Smooth muscle cell of the brain vasculature (primary cell): Measurements from ENCODE around the gene CEPT1.

Source experiments
- DNase-seq: peaks from one replicate; pipeline ENCODE4 v3.0.0-alpha.2; 2012; ENCODE audit warnings: low read depth, low spot score

CEPT1 gene

GRCh38 chr1:111227434-111227833 is 87.4 kb downstream of the CEPT1 start, which contains the start of gene CHI3L2:
Gene CHI3L2 (plus strand): TSS chr1:111227713. CDS start chr1:111227730, 17 bp downstream.
- no peak for DNase-seq

DNA sequence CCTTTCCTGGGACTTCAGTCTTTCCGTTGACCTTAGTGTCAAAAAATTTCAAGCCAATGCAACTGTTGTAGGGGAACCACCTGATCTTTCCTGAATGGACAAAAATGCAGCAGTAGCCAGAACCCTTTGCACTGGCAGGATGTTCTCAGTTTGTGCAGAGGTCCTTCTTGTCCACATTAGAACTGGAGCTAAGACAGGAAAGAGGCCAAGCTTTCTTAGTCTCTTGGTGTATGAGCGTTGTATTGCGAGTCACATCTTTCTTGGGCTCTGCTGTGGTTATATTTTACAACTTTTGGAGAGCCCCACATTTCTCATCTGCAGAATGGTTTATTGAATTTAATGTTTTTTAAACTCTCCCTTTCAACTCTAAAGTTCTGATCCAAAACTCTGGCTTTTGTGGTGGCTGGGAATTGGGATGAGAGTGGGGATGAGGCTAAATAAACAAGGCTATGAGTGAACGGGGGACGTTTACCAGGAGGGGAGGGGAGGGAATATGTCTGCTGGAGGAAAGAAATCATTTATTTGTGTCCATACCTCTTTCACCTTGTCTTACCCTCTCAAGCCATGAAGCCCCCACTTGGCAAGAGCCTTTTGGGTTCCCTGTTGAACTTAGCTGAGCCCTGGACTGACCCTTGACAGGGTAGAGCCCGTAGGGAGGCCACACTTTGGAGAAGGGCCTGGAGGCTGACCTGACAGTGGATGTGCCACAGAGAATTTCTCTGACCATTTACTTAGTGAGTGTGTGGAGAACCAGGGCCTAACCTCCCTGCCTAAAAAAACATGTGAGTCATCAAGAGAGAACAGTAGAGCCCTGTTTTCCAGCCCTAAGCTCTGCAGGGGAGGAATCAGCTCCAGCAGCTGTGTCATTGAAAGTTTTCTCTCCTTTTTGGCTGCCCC is 88.1 kb downstream of the CEPT1 start:
- DNase-seq, result peak; percentile 80

GRCh38 chr1:111228748-111229126 is 88.7 kb downstream of the CEPT1 start:
- DNase-seq, result no peak

DNA sequence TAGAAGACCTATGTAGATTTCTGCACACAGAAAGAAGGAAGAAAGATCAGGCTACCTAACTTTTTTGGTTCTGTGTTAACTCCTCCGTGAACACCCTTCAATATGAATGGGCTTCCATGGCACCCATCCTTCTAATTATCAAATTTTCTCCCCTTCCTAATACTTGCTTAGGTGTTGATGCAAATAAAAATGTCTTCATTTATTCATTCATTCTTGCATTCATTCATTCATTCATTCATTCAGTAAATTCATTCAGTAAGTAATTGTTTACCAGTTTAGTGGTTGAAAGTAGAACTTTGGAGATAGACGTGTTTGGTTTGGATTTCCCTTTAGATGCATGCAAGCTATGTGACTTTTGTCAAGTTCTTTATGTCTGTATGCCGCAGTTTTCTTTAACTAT is 92.1 kb downstream of the CEPT1 start:
- no peak for DNase-seq

DNA sequence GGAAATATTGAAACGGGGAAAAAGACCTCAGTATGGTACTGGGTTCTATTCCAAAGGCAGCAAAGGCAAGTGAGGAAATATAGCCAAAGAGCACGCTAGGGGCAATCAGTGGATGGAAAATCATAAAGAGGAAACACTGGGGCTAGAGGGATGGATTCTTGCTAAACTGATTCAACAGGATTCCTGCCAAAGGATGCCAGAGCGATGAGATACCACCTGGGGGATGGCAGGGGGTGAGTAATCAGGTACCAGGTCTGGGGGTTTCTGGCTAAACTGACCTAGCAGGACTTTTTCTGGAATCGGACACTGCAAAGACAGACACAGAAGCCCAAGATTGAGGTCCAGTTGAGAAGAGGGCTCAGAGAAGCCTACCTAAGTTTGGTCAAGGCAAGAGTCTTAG is 94.2 kb downstream of the CEPT1 start:
- no peak for DNase-seq
